HL-60 (cell line): ENCODE results near the gene CYSTM1.

Experiments used
- DNase-seq, 2 experiments: peaks; one replicate each; pipeline ENCODE4 v3.0.0-alpha.2; 2010 to 2020; ENCODE audit warnings: low read depth in 1 of 2, low spot score in 1 of 2
- H3K27ac ChIP-seq: fragments of 250-450 bp; sonication (Bioruptor Pico); replicated peaks from 2 replicates; pipeline ENCODE4 v1.5.1; 2020; ENCODE audit warnings: mild to moderate bottlenecking, moderate library complexity
- H3K27me3 ChIP-seq: fragments of 250-450 bp; sonication (Bioruptor Pico); 2 replicates; pipeline ENCODE4 v1.5.1; 2021; ENCODE audit warnings: mild to moderate bottlenecking, moderate library complexity; ENCODE audit not compliant: insufficient read depth, poor library complexity, severe bottlenecking
- H3K4me3 ChIP-seq: replicated peaks from 2 replicates; pipeline ENCODE4 v1.5.1; 2011; ENCODE audit warnings: mild to moderate bottlenecking, control low read depth, low read length; ENCODE audit not compliant: insufficient read depth
- CTCF ChIP-seq: IDR thresholded peaks from one replicate; pipeline ENCODE4 v1.5.1; 2011; ENCODE audit warnings: low read length, control low read depth, inconsistent platforms; ENCODE audit not compliant: insufficient read depth
- GABPA ChIP-seq: IDR thresholded peaks from 2 replicates; pipeline ENCODE4 v1.6.1; 2012; ENCODE audit warnings: low read depth
- POLR2AphosphoS5 ChIP-seq: IDR thresholded peaks from 2 replicates; pipeline ENCODE4 v1.6.1; 2012; ENCODE audit warnings: low read depth
- REST ChIP-seq: IDR thresholded peaks from 2 replicates; pipeline ENCODE4 v1.6.1; 2012; ENCODE audit warnings: low read depth; ENCODE audit not compliant: insufficient replicate concordance
- SPI1 ChIP-seq: IDR thresholded peaks from 2 replicates; pipeline ENCODE4 v1.6.1; 2012; ENCODE audit warnings: low read depth, mild to moderate bottlenecking, borderline replicate concordance

CYSTM1 gene

GRCh38 chr5:140205952-140206351 is 31.0 kb downstream of the CYSTM1 start:
- Histone ChIP-seq H3K27ac (no peak overlapping the region), H3K4me3 (no peak overlapping the region), H3K27me3 (no peaks in the 10 kb centered on the region)
- TF ChIP-seq CTCF: no peak
- TF ChIP-seq GABPA: no peak
- no peak for TF ChIP-seq SPI1
- TF ChIP-seq POLR2AphosphoS5: no peak
- no peak for TF ChIP-seq REST
- DNase-seq: no peak

GRCh38 chr5:140207250-140207964 is 32.4 kb downstream of the CYSTM1 start:
- peak in 1 of 2 experiments; percentile 25 for DNase-seq
- no peaks in the 10 kb centered on the region for H3K27me3 ChIP-seq

GRCh38 chr5:140208065-140208464 is 33.1 kb downstream of the CYSTM1 start:
- Histone ChIP-seq H3K27me3 (no peaks in the 10 kb centered on the region), H3K4me3 (no peak overlapping the region), H3K27ac (no peak overlapping the region)
- DNase-seq: no peak
- TF ChIP-seq CTCF (no peak), POLR2AphosphoS5 (no peak), REST (no peak), SPI1 (no peak), GABPA (no peak)

More at GRCh38 chr5:140207250-140207964, 32.4 kb downstream of the CYSTM1 start:
- no peak for TF ChIP-seq REST
- TF ChIP-seq SPI1: peak; percentile 56
- no peak for TF ChIP-seq CTCF
- H3K27ac ChIP-seq: no peak overlapping the region
- no peak overlapping the region for H3K4me3 ChIP-seq
